NCI-H1436 treated with DMSO at 0.1 percent for 48 hours (cell line): ENCODE measurements around the gene ADAMTS5.

Experiments used
- DNase-seq: peaks from one replicate; lab custom pipeline; 2025; lab: John Stamatoyannopoulos, UW

Gene ADAMTS5

DNA sequence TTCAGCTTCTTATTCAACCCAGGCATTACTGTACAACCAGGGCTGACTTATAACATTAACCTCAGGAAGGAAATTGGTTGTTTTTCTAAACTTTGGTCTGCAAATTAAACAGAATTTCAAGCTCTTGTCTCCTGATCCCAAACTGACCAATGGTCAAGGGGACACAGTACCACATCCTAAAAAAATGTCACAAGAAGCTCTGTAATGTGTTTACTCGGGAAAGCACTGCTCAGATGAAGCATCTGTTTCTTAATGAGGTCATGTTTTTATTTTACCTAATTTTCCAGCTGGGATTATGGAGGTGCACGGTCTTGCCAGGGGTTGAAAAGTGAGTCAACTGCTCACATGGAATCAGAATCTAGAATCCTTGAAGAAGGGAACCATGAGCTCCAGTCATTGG, 18.7 kb downstream of the ADAMTS5 start:
- no peak for DNase-seq

DNA sequence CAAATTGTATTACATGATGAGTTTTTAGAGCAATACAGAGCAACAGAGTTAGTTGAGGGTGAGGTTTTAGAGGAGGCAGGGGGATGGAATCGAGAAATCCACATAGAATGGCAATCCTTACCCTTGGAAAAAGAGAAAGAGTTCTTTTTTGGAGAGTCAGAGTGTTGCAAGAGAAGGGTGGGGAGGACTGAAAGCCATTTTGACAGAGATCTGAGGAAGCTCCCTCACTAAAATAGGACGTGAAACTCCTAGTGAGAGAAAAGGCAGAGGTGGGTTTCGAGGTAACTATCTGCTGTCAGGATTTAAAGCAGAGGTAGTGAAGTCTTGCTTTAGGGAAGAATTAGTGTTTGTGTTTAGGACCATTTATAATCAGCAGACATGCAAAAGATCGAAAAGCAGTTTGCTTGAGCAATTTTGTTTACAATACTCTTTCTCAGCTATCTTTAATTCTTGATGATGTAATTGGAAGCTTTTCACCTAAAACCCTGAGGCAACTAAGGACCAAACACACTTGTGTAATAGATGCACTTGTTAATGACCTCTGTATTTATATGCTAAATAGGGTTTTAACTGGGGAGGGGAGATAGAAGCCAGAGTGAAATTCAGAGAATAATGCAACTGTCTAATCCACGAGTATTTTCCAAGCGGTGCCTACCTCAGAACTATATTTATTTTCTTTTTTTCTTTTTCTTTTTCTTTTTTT, 20.0 kb downstream of the ADAMTS5 start:
- no peak for DNase-seq

DNA sequence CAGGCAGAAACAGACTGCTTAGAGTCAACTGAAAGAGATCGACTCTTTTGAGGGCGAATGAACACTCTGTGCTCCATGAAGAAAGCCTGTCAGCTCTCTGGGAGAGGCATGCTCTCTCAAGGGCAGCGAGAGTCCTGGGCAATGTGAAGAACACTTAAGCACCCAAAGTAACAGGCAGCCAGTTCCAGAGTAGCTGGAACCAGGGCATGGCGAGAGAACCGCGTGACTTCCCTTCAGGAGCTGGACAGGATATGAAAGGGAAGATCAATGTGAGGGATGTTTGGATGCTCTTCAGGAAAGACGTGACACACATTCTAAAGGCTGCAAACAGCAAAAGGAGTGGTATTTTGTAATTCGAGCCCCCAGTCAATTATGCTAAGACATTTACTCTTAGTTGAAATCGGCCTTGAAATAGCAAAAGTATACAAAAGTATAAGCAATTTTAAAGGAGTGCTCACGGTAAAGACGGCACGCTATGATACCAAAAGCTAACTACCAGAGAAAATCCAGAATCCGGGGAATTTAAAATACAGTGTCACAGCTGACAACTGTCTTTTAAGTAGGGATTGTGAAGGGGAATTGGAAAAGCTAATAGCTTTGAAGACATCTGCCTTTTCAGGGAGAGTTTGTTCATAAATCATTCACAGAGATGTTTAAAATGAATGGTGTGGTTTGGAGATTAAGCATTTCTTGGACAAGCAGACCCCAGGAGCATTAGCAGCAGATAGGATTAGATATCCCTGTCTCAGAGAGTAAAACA, 20.8 kb downstream of the ADAMTS5 start:
- no peak for DNase-seq

- no peak for DNase-seq
These were observed 23.0 kb downstream of the ADAMTS5 start for GRCh38 chr21:26943921-26944320.

DNA sequence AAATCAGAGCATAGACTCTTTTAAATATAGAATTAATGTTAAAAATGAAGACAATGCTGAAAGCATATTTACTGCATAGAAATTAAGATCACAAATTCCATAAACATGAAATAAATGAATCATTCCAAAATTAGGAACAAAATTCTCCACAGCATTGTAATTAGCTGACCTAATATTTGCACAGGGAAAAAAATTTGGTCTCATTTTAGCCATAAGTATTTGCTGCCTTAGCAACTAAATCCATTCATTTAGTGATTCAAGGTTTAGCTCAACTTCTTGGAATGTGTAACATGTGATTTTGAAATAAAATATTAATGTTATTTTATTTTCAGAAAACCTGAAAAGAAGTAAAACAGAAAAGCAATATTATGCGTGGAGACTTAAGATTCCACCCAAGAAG, 25.5 kb downstream of the ADAMTS5 start:
- DNase-seq = no peak

DNA sequence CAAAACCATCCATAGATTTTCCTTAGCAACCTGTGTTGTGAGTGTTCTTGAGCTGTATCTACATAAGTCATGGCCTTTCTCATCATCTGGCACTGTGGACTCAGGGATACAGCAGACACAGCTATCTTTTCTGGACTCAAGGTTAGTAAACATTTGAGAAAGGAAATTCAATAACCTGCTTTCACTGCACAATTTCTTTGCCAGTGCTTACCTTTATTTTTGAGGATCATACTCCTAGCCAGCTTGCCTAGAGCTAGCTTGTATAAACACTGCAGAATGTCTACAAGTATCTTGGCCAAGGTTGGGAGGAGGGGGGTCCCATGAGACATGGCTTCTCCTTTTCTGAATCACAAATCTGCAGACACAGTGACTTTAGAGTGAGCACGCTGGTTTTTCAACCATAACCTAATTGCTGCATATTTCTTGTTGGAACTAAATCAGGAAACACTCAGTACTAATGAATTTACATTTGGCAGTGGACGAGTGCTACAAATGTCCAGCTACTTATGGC, 27.2 kb downstream of the ADAMTS5 start:
- no peak for DNase-seq

GRCh38 chr21:26936641-26937040, 30.2 kb downstream of the ADAMTS5 start:
- no peak for DNase-seq

- DNase-seq = no peak
These were observed 30.9 kb downstream of the ADAMTS5 start for GRCh38 chr21:26935977-26936376.

GRCh38 chr21:26934383-26934782, 32.5 kb downstream of the ADAMTS5 start:
- no peak for DNase-seq

GRCh38 chr21:26933448-26933847, 33.4 kb downstream of the ADAMTS5 start:
- DNase-seq = no peak

DNA sequence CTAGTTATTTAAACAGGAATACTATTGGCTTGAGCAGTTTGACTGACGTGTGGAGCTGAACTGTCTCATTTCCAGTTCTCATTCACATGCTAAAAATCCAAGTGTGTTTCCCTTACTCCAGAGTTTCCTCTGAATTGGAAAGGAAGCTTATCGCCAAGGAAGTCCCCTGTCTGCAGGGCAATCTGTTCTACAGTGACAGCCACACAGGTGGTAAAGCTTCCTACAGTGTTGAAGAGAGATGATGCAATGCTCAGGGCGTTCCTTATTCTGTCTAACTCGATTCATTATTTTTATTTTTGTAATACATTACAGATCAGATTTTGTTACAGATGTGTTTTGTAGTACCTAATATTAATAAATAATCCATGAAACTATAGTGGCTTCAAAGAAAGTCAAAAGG, 41.3 kb downstream of the ADAMTS5 start:
- DNase-seq = no peak

- no peak for DNase-seq
These were observed 41.8 kb downstream of the ADAMTS5 start for GRCh38 chr21:26925122-26925521.

DNA sequence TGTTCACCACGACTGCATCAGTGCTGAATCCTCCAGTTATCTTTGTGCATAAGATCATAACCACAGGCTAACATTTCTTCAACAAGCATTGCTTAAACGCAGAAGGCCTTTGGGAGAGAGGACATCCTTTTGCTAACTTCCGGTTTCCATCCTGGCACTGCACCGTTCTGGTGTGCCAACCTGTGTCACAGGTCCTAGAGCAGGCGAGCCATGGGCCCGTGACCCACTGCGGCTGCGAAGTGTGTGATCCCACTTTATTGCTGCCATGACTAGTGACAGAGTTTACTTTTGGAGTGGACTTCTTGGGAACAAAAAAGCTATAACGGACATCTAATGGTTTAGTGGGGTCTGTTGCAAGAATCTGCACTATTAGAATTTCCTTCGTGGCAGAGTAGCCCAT, 42.9 kb downstream of the ADAMTS5 start:
- DNase-seq = no peak

- no peak for DNase-seq
These were observed 46.8 kb downstream of the ADAMTS5 start for GRCh38 chr21:26920055-26920454.

DNA sequence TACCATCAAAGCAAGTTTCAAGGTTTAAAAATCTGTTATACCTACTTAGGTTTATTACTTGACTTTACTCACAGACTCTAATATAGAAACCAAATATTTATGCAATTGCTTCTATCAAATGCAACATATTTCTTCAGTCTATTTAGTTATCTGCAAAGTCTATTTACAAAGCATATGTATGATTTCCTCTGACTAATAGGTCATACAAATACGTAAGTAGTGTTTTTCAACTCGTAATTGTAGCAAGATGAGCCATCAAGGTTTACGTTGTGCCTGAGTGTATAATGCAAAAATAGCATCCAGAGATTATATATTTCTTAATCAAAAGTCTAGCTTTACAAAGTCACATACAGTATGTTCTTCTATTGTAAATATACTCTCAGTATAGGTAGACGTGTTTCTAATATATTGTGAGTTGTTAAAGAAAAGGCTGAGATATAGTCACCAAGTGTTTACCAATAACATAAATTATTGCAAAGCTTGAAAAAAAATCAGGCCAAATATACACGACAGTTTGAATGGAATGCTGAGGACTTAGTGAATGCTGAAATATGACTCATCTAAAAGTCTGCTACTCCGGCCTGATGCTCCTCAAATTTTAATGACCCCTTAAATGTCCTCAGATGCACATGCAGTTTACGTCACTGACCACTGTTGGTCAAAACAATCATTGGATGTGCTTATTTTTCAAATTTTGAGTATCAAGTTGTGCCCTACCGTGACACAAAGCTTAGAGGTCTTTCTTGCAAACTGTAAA, 48.4 kb downstream of the ADAMTS5 start:
- DNase-seq = no peak

GRCh38 chr21:26916799-26917198, 50.1 kb downstream of the ADAMTS5 start:
- no peak for DNase-seq

DNA sequence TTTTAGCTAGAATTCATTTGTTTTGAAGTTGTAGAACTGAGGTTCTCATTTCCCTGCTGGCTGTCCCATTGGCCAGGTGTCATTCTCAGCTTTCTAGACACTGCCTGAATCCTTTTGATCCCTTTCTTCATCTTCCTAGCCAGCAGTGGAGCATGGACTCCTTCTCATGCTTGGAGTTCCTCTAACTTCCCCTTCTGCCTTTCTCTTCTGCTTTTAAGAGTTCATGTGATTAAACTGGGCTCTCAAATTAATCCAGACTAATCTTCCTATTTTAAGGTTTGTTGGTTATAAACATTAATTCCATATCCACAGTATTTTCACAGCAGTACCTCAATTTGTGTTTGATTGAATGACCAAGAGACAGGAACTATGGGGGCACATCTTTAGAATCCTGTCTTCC, 52.3 kb downstream of the ADAMTS5 start:
- no peak for DNase-seq

DNA sequence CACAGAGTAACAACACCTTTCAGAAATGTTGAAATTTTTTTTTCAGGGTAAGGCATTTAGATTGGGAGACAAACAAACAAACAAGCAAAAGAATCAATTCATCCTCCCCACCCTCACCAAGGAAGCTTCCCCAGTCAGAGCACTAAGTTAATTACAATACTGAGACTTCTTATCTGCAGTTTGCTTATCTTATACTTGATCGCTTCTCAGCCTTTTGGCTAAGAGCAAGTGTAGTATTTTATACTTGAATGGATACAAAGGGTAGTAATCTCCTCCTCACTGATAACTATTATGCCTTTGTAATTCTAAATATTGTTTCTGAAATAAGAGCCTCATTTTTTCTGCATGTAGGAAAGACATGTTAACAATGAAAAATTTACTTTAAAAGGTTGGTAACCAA, 54.4 kb downstream of the ADAMTS5 start:
- DNase-seq = no peak

- no peak for DNase-seq
These were observed 56.9 kb downstream of the ADAMTS5 start for GRCh38 chr21:26909972-26910371.

DNA sequence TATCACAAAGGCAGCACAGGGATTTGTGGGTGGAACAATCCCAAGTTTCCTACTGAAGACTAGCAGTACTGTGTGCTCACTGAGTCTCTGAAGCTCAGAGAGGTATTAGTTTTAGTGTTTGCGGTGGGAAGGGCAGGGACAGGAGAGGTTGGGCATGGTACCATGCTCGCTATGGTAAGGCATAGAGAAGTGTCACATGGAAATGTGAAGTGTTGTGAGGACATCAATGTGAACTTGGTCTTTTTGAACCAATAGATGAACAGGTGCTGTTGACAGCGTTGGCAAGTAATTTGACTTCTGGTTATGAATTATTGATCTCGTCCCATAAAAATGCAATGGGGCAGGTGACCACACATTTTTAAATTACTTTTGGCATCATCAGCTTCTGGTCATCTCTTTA, 65.9 kb downstream of the ADAMTS5 start:
- no peak for DNase-seq

DNA sequence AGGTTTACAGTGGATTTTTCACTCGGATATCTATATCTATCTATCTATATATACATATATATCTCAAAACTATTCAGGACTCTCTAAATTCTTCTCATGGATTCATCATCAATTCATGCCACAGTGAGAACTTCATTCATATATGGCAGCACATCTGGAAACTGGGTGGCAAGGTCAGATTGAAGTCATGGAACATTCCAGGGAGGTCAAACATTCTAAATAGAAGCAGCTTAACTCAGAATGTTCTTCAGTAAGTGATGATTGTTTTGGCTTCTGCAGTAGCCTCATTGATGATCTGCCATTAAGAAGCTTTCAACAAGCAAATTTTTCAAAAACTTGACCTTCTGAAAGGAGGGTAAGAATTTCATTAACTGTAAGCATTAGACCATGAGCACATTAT, 74.7 kb downstream of the ADAMTS5 start:
- DNase-seq = no peak

DNA sequence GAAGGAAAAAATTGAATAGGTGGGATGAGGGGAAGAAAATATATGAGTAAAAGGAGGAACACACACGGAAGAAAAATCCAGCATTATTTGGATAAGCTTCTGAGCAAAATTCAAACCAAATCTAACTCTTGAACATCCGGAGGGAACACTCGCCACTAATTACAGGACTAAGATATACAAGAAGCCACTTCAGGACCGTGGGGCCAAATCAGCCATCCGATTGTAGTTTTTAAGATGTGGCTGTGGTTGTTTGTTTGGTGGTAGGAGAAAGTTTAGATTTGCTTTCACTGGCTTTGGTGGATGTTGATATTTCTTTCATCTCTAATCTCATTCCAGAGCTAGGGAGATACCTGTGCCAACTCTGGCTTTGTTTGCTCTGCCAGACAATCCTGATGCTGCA, 78.0 kb downstream of the ADAMTS5 start:
- DNase-seq = no peak

- no peak for DNase-seq
These were observed 78.6 kb downstream of the ADAMTS5 start for GRCh38 chr21:26888256-26888655.
